Right forelimb (tissue), 1 donor: ENCODE measurements around the gene ZBED5.

Source experiments
- DNase-seq: peaks from one replicate; pipeline ENCODE4 v3.0.0-alpha.2; 2018

The ZBED5 gene

GRCh38 chr11:10878408-10879214 is 20.8 kb upstream of the ZBED5 start:
- DNase-seq, result no peak

- no peak for DNase-seq
These were observed 18.3 kb upstream of the ZBED5 start for GRCh38 chr11:10876158-10876557.

- no peak for DNase-seq
These were observed 17.7 kb upstream of the ZBED5 start for GRCh38 chr11:10875430-10876021.

GRCh38 chr11:10872097-10872496 is 14.2 kb upstream of the ZBED5 start:
- DNase-seq, result no peak

GRCh38 chr11:10868352-10868751 is 10.5 kb upstream of the ZBED5 start:
- DNase-seq, result no peak

GRCh38 chr11:10866893-10867331 is 9.1 kb upstream of the ZBED5 start:
- DNase-seq, result no peak

- no peak for DNase-seq
These were observed 8.0 kb upstream of the ZBED5 start for GRCh38 chr11:10865837-10866270.

GRCh38 chr11:10864688-10865087 is 6.8 kb upstream of the ZBED5 start:
- DNase-seq, result no peak

GRCh38 chr11:10862446-10862845 is 4.6 kb upstream of the ZBED5 start:
- no peak for DNase-seq

GRCh38 chr11:10861799-10862198 is 3.9 kb upstream of the ZBED5 start:
- DNase-seq, result no peak

GRCh38 chr11:10861047-10861446 is 3.2 kb upstream of the ZBED5 start:
- no peak for DNase-seq

GRCh38 chr11:10858439-10859325 is 829 bp upstream of the ZBED5 start:
- DNase-seq, result peak; percentile 89

GRCh38 chr11:10857459-10857708 is 469 bp downstream of the ZBED5 start:
- DNase-seq, result no peak

- no peak for DNase-seq
These were observed 979 bp downstream of the ZBED5 start for GRCh38 chr11:10856689-10857458.

GRCh38 chr11:10855295-10855694 is 2.6 kb downstream of the ZBED5 start:
- no peak for DNase-seq

GRCh38 chr11:10847960-10848860 is 9.6 kb downstream of the ZBED5 start:
- DNase-seq, result no peak

- no peak for DNase-seq
These were observed 11.2 kb downstream of the ZBED5 start for GRCh38 chr11:10846660-10847059.

- no peak for DNase-seq
These were observed 12.3 kb downstream of the ZBED5 start for GRCh38 chr11:10845589-10845988.

- DNase-seq, result no peak
These were observed 13.1 kb downstream of the ZBED5 start for GRCh38 chr11:10844796-10845195.

- DNase-seq, result no peak
These were observed 13.5 kb downstream of the ZBED5 start for GRCh38 chr11:10844356-10844755.

- DNase-seq, result no peak
These were observed 19.0 kb downstream of the ZBED5 start for GRCh38 chr11:10838881-10839280.

- no peak for DNase-seq
These were observed 19.8 kb downstream of the ZBED5 start for GRCh38 chr11:10838083-10838482.
